Mucosa of stomach (tissue), 1 donor: ENCODE data around the gene EFNB2.

Source experiments
- H3K27me3 ChIP-seq: one replicate; pipeline ENCODE4 v1.7.0; 2013; ENCODE audit warnings: mild to moderate bottlenecking, low read length; ENCODE audit not compliant: control insufficient read depth, insufficient read depth
- H3K36me3 ChIP-seq: one replicate; pipeline ENCODE4 v1.7.0; 2013; ENCODE audit warnings: low read length; ENCODE audit not compliant: control insufficient read depth, insufficient read depth
- H3K4me1 ChIP-seq: one replicate; pipeline ENCODE4 v1.7.0; 2013; ENCODE audit warnings: mild to moderate bottlenecking, low read length; ENCODE audit not compliant: control insufficient read depth, insufficient read depth
- H3K4me3 ChIP-seq: one replicate; pipeline ENCODE4 v1.7.0; 2013; ENCODE audit warnings: low read length
- H3K9ac ChIP-seq: one replicate; pipeline ENCODE4 v1.7.0; 2013; ENCODE audit warnings: mild to moderate bottlenecking, low read length, moderate library complexity
- H3K9me3 ChIP-seq: one replicate; pipeline ENCODE4 v1.7.0; 2013; ENCODE audit warnings: mild to moderate bottlenecking, low read length, moderate library complexity; ENCODE audit not compliant: control insufficient read depth
- donor health status: Pancreatic carcinoma.

Gene EFNB2

DNA sequence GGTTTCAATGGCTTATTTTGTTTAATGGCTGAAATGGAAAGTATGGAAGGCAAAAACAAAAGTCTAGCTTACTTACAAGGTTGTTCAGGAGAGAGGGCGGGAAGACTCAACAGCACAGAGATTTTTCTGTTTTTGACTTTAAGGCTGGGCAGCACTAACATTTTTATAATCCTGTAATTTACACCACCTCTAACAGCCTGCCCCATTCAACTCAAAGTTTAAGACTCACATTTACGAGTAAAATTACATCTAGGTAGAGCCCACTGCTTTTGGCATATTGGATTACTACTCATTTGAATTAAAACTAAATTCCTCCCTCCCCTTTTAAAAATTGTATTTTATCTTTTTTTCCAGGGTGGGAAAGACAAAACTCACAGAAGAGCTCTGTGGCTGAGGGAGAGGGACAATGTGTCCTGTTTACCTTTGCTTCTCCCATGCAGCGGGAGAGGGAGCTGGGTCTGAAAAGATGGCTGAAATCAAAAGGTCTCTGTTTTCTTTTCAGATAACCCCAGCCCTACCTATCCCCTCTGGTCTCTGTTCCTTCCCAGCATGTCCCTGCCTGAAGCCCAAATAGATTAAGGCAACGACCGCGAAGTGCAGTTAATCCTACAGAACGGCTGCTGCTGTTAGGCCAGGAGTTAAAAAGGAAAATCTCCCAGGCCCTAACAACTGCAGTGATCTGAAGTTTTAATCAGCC lies 6.6 kb downstream of the EFNB2 start:
- no peak overlapping the region for H3K9ac ChIP-seq
- no peaks in the 10 kb centered on the region for H3K9me3 ChIP-seq
- no peaks in the 10 kb centered on the region for H3K27me3 ChIP-seq
- no peak overlapping the region for H3K4me3 ChIP-seq
- no peaks in the 10 kb centered on the region for H3K36me3 ChIP-seq
- peaks cover 65% of the 10 kb centered on the region for H3K4me1 ChIP-seq

GRCh38 chr13:106527826-106528225 lies 7.6 kb downstream of the EFNB2 start:
- H3K27me3 ChIP-seq, result no peaks in the 10 kb centered on the region
- H3K36me3 ChIP-seq, result no peaks in the 10 kb centered on the region
- no peak overlapping the region for H3K9ac ChIP-seq
- no peaks in the 10 kb centered on the region for H3K9me3 ChIP-seq
- peaks cover 73% of the 10 kb centered on the region for H3K4me1 ChIP-seq
- no peak overlapping the region for H3K4me3 ChIP-seq

- no peaks in the 10 kb centered on the region for H3K36me3 ChIP-seq
- H3K4me1 ChIP-seq, result peaks cover 73% of the 10 kb centered on the region
- H3K9ac ChIP-seq, result no peak overlapping the region
- H3K27me3 ChIP-seq, result no peaks in the 10 kb centered on the region
- H3K9me3 ChIP-seq, result no peaks in the 10 kb centered on the region
- no peak overlapping the region for H3K4me3 ChIP-seq
These were observed 8.0 kb downstream of the EFNB2 start for GRCh38 chr13:106527445-106527801.

- peaks cover 75% of the 10 kb centered on the region for H3K4me1 ChIP-seq
- H3K36me3 ChIP-seq, result no peaks in the 10 kb centered on the region
- no peak overlapping the region for H3K9ac ChIP-seq
- no peaks in the 10 kb centered on the region for H3K9me3 ChIP-seq
- H3K4me3 ChIP-seq, result no peak overlapping the region
- H3K27me3 ChIP-seq, result no peaks in the 10 kb centered on the region
These were observed 8.6 kb downstream of the EFNB2 start for GRCh38 chr13:106526738-106527444.

- Histone ChIP-seq H3K36me3 (no peaks in the 10 kb centered on the region), H3K9me3 (no peaks in the 10 kb centered on the region), H3K4me3 (no peak overlapping the region), H3K4me1 (peaks cover 73% of the 10 kb centered on the region), H3K9ac (no peak overlapping the region), H3K27me3 (no peaks in the 10 kb centered on the region)
These were observed 9.6 kb downstream of the EFNB2 start for GRCh38 chr13:106525865-106526264.

DNA sequence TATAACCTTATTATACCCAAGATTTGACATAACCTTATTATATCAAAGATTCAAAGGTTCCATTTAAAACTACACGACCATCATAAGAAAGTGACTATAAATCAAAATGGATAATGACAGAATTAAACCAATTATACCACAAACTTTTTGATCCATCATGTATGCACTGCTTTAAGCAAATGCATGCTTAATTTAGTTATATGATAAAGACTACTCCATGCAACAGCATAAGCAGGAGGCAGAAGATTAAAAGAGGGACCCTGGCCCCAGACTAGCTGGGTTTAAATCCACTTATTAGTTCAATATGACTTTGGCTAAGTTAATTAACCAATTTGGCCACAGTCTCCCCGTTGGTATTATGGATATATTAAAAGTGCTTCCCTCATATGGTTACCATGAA lies 11.4 kb downstream of the EFNB2 start:
- Histone ChIP-seq H3K27me3 (no peaks in the 10 kb centered on the region), H3K4me3 (no peak overlapping the region), H3K4me1 (peaks cover 56% of the 10 kb centered on the region), H3K9ac (no peak overlapping the region), H3K9me3 (no peaks in the 10 kb centered on the region), H3K36me3 (no peaks in the 10 kb centered on the region)

- Histone ChIP-seq H3K9ac (no peak overlapping the region), H3K27me3 (no peaks in the 10 kb centered on the region), H3K4me1 (peaks cover 51% of the 10 kb centered on the region), H3K9me3 (no peaks in the 10 kb centered on the region), H3K4me3 (no peak overlapping the region), H3K36me3 (no peaks in the 10 kb centered on the region)
These were observed 11.9 kb downstream of the EFNB2 start for GRCh38 chr13:106523576-106523975.

- H3K9ac ChIP-seq, result no peak overlapping the region
- H3K9me3 ChIP-seq, result no peaks in the 10 kb centered on the region
- H3K4me1 ChIP-seq, result peaks cover 45% of the 10 kb centered on the region
- no peak overlapping the region for H3K4me3 ChIP-seq
- H3K36me3 ChIP-seq, result no peaks in the 10 kb centered on the region
- H3K27me3 ChIP-seq, result no peaks in the 10 kb centered on the region
These were observed 12.4 kb downstream of the EFNB2 start for GRCh38 chr13:106522898-106523525.

GRCh38 chr13:106522112-106522705 lies 13.3 kb downstream of the EFNB2 start:
- Histone ChIP-seq H3K9me3 (no peaks in the 10 kb centered on the region), H3K27me3 (no peaks in the 10 kb centered on the region), H3K36me3 (no peaks in the 10 kb centered on the region), H3K4me1 (peaks cover 43% of the 10 kb centered on the region), H3K4me3 (no peak overlapping the region), H3K9ac (no peak overlapping the region)

DNA sequence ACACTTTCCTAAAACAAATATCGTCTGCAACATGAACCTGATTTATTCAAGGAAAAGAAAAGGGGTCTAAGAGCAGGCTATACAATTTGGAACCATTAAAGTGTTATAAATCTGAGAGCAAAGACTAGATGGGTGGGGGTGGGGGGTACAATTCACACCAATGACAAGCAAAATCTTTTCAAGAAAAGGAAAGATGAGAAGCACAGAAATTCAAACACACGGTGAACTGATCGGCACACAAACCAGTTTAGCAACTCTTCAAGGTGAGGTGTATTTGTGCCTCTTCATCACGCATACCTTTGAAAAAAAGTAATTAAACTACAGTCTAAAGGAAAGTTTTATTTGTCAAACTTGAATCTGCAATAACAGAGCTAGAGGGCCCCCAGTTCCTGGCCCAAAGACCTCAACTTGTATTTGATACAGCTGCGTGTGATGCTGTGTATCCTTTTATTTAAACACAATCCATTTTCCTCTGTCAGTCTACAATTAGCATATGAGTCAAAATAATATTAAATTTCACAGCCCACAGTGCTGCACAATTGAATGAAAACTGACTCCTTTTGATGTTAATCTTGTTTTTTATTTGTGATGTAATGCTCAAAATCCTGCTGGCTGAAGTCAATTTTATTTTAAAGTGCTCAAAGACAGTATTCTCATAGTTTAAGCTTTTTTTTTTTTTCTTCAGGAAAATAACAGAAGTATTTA lies 14.2 kb downstream of the EFNB2 start:
- H3K9ac ChIP-seq, result no peak overlapping the region
- H3K4me3 ChIP-seq, result no peak overlapping the region
- H3K4me1 ChIP-seq, result peaks cover 38% of the 10 kb centered on the region
- H3K27me3 ChIP-seq, result no peaks in the 10 kb centered on the region
- no peaks in the 10 kb centered on the region for H3K36me3 ChIP-seq
- no peaks in the 10 kb centered on the region for H3K9me3 ChIP-seq

DNA sequence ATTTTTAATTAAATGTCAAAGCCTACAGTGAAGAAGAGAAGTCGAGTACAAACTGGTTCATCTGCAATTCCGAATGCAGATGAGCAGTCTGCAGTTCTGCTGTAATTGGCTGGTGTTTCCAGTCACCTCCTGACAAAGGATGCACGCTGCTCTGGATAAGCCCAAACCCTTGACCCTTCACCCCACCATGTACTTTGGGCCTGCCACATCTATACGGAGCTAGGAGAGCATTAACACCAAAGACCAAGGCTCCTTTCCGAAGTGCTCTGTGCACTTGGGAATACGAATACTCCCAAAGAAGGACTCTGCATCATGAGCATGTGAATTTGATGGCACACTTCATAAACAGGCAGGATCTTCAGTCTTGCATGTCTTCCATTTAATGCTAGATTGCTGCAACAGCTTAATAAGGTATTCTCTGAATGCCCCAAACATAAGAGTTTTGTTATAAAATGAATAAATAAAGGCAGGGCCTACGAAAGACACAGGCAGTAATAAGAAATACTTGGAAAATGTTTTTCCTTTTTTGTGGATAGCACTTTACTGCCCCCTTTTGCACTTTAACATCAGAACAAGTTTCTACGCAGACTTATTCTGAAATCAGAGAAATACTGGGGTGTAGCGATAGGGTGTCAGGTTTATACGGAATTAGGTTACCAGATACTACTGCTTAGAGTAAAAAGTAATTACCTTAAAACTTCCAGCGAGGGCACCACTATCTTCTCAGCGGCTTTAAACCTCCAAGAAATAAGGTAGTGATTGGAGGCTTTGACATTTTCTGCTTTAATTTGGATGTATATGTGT lies 15.0 kb downstream of the EFNB2 start:
- Histone ChIP-seq H3K27me3 (no peaks in the 10 kb centered on the region), H3K9me3 (no peaks in the 10 kb centered on the region), H3K36me3 (no peaks in the 10 kb centered on the region), H3K4me3 (no peak overlapping the region), H3K9ac (no peak overlapping the region), H3K4me1 (peaks cover 38% of the 10 kb centered on the region)
